GM23338 (cell line): ENCODE data around the gene SAMHD1. TPM values are rescaled to one million over a fixed set of nuclear protein-coding genes. Genes with fewer than 3 reads are reported as not detected.

Source experiments
- ATAC-seq: fragments of 200-7000 bp; cut with Tn5 transposase; 3 replicates; pipeline ENCODE4 v1.9.1; 2020
- DNase-seq: peaks from one replicate; pipeline ENCODE4 v3.0.0-alpha.2; 2015; ENCODE audit warnings: low spot score
- H2AFZ ChIP-seq: fragments of 200-600 bp; sonication (generic); 2 replicates; pipeline ENCODE4 v1.8.0; 2016; ENCODE audit warnings: antibody characterized with exemption, mild to moderate bottlenecking, moderate library complexity
- H3F3A ChIP-seq: fragments of 200-600 bp; sonication (generic); replicated peaks from 2 replicates; pipeline ENCODE4 v1.8.0; 2017; ENCODE audit warnings: antibody characterized with exemption, mixed run types, low read depth
- H3K27ac ChIP-seq: fragments of 200-600 bp; sonication (generic); 2 replicates; pipeline ENCODE4 v1.6.1; 2016; ENCODE audit warnings: low read depth
- H3K27me3 ChIP-seq: fragments of 200-600 bp; sonication (generic); 2 replicates; pipeline ENCODE4 v1.8.0; 2016; ENCODE audit warnings: mild to moderate bottlenecking, mixed run types, moderate library complexity; ENCODE audit not compliant: insufficient read depth
- H3K36me3 ChIP-seq: fragments of 200-600 bp; sonication (generic); 2 replicates; pipeline ENCODE4 v1.8.0; 2016; ENCODE audit warnings: mild to moderate bottlenecking; ENCODE audit not compliant: insufficient read depth
- H3K4me1 ChIP-seq: fragments of 200-600 bp; sonication (generic); 2 replicates; pipeline ENCODE4 v1.8.0; 2016; ENCODE audit warnings: mild to moderate bottlenecking, moderate library complexity; ENCODE audit not compliant: insufficient read depth
- H3K4me2 ChIP-seq: fragments of 200-600 bp; sonication (generic); 2 replicates; pipeline ENCODE4 v1.7.1; 2017; ENCODE audit warnings: mixed run types
- H3K4me3 ChIP-seq: fragments of 200-600 bp; sonication (generic); 2 replicates; pipeline ENCODE4 v1.6.1; 2016; ENCODE audit warnings: mixed run types
- H3K79me2 ChIP-seq: fragments of 200-600 bp; sonication (generic); replicated peaks from 2 replicates; pipeline ENCODE4 v1.8.0; 2017; ENCODE audit warnings: mild to moderate bottlenecking; ENCODE audit not compliant: insufficient read depth
- H3K9me2 ChIP-seq: fragments of 200-600 bp; sonication (generic); 2 replicates; pipeline ENCODE4 v1.8.0; 2017; ENCODE audit not compliant: insufficient read depth
- H4K20me1 ChIP-seq: fragments of 200-600 bp; sonication (generic); replicated peaks from 2 replicates; pipeline ENCODE4 v1.8.0; 2017; ENCODE audit warnings: mild to moderate bottlenecking; ENCODE audit not compliant: insufficient read depth
- H3K27ac Mint-ChIP-seq: 2 replicates; pipeline ENCODE4 v1.8.0; 2020; ENCODE audit warnings: inconsistent platforms, mild to moderate bottlenecking, moderate library complexity, mixed read lengths
- H3K27me3 Mint-ChIP-seq: 3 replicates; pipeline ENCODE4 v1.8.0; 2022; ENCODE audit warnings: low read depth, mild to moderate bottlenecking, moderate library complexity, mixed read lengths, inconsistent platforms; ENCODE audit not compliant: insufficient read depth, poor library complexity
- H3K36me3 Mint-ChIP-seq: 3 replicates; pipeline ENCODE4 v1.8.0; 2021; ENCODE audit warnings: low read depth, mild to moderate bottlenecking, inconsistent platforms, moderate library complexity, mixed read lengths
- H3K4me1 Mint-ChIP-seq: 3 replicates; pipeline ENCODE4 v1.8.0; 2020; ENCODE audit warnings: mild to moderate bottlenecking, inconsistent platforms, mixed read lengths
- H3K4me3 Mint-ChIP-seq: 3 replicates; pipeline ENCODE4 v1.8.0; 2021; ENCODE audit warnings: moderate library complexity, mild to moderate bottlenecking, inconsistent platforms, mixed read lengths
- H3K9me3 Mint-ChIP-seq: 3 replicates; pipeline ENCODE4 v1.8.0; 2020; ENCODE audit warnings: moderate library complexity, mild to moderate bottlenecking, inconsistent platforms, mixed read lengths
- CREB1 ChIP-seq: fragments of 250-450 bp; sonication (Bioruptor Pico); IDR thresholded peaks from 2 replicates; pipeline ENCODE4 v1.5.0; 2020; ENCODE audit warnings: low read depth, mild to moderate bottlenecking, moderate library complexity
- CTCF ChIP-seq, 2 experiments: fragments of 200-600 bp in 1 of 2; sonication (generic) in 1 of 2; conservative IDR thresholded peaks; 2 replicates each; pipeline versions ENCODE4 v1.5.1 to v1.6.1; 2016 to 2017; ENCODE audit warnings: antibody characterized with exemption in 2 of 2, low read depth in 2 of 2, mild to moderate bottlenecking in 2 of 2, moderate library complexity in 1 of 2
- EZH2 ChIP-seq: fragments of 200-600 bp; sonication (generic); IDR thresholded peaks from one replicate; pipeline ENCODE4 v1.8.0; 2017; ENCODE audit warnings: antibody characterized with exemption, mild to moderate bottlenecking, low read depth; ENCODE audit not compliant: unreplicated experiment
- EZH2phosphoT487 ChIP-seq: fragments of 200-600 bp; sonication (generic); IDR thresholded peaks from one replicate; pipeline ENCODE4 v1.8.1; 2018; ENCODE audit warnings: antibody characterized with exemption; ENCODE audit not compliant: unreplicated experiment
- JUNB ChIP-seq: IDR thresholded peaks from one replicate; pipeline ENCODE4 v1.6.1; 2016; ENCODE audit warnings: antibody characterized with exemption; ENCODE audit not compliant: unreplicated experiment
- NANOG ChIP-seq: IDR thresholded peaks from 2 replicates; pipeline ENCODE4 v1.6.1; 2016; ENCODE audit warnings: antibody characterized with exemption, borderline replicate concordance
- POLR2AphosphoS5 ChIP-seq: IDR thresholded peaks from 2 replicates; pipeline ENCODE4 v1.6.1; 2016; ENCODE audit warnings: antibody characterized with exemption, low read depth
- REST ChIP-seq: IDR thresholded peaks from one replicate; pipeline ENCODE4 v1.6.1; 2018; ENCODE audit warnings: antibody characterized with exemption; ENCODE audit not compliant: unreplicated experiment
- STAT1 ChIP-seq: IDR thresholded peaks from one replicate; pipeline ENCODE4 v1.6.1; 2016; ENCODE audit warnings: antibody characterized with exemption; ENCODE audit not compliant: unreplicated experiment
- ZNF114 ChIP-seq: fragments of 250-450 bp; sonication (Bioruptor Pico); IDR thresholded peaks from 2 replicates; pipeline ENCODE4 v1.5.0; 2020; ENCODE audit warnings: mild to moderate bottlenecking, moderate library complexity
- ZNF331 ChIP-seq: fragments of 250-450 bp; sonication (Bioruptor Pico); IDR thresholded peaks from 2 replicates; pipeline ENCODE4 v1.5.0; 2020; ENCODE audit warnings: low read depth, mild to moderate bottlenecking, moderate library complexity
- ZNF462 ChIP-seq: fragments of 250-450 bp; sonication (Bioruptor Pico); IDR thresholded peaks from 2 replicates; pipeline ENCODE4 v1.5.0; 2020; ENCODE audit warnings: mild to moderate bottlenecking, moderate library complexity
- polyA plus RNA-seq: library from polyadenylated mRNA; unstranded; fragments of >200 nt; fragmentation: Nextera tagmentation; extraction: Ambion mirVana; gene quantifications from 2 replicates; pipeline ENCODE4 v1.2.1, GENCODE V29; 2016
- total RNA-seq: library from RNA; depleted of rRNA; stranded (reverse); fragments of >200 nt; shearing (Covaris generic); gene quantifications from 2 replicates; pipeline ENCODE4 v1.2.3, GENCODE V29; 2014
- TF ChIP-seq, protein P1 (sequence below): IDR thresholded peaks from 2 replicates; pipeline ENCODE4 v1.6.1; 2016; ENCODE audit warnings: antibody characterized with exemption

Gene SAMHD1
- total and polyA plus RNA-seq, 2 experiments from 2014 or later = 21.9 to 45.4 TPM

DNA sequence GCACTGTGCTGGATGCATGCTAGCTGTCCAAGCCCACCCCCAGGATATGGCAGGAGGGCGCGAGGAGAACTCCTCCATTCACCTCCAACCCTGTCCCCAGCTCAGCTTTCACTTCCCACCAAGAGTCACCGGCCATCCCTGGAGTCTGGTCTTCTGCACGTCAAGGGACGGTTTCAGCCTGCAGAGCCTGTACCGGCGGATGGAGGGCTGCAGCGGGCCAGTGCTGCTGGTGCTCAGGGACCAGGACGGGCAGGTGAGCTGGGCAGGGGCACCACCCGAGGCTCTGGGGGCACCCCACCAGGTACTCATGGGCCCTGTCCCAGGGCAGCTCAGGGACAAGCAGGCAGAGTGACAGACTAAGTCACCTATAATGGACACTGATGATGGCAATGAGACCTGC is 72.6 kb downstream of the SAMHD1 start:
- no peak for TF ChIP-seq POLR2AphosphoS5
- TF ChIP-seq EZH2 = no peak
- TF ChIP-seq ZNF331 (CRISPR knock-in tag) = no peak
- no peak for TF ChIP-seq STAT1
- no peak for TF ChIP-seq JUNB
- no peak for TF ChIP-seq REST
- no peak for TF ChIP-seq ZNF114 (CRISPR knock-in tag)
- no peak for TF ChIP-seq CTCF (conservative IDR thresholded peaks at IDR 0.05; ENCODE audit: low read depth in 2 of 2)
- no peak for TF ChIP-seq NANOG
- TF ChIP-seq EZH2phosphoT487 = no peak
- TF ChIP-seq, protein P1, sequence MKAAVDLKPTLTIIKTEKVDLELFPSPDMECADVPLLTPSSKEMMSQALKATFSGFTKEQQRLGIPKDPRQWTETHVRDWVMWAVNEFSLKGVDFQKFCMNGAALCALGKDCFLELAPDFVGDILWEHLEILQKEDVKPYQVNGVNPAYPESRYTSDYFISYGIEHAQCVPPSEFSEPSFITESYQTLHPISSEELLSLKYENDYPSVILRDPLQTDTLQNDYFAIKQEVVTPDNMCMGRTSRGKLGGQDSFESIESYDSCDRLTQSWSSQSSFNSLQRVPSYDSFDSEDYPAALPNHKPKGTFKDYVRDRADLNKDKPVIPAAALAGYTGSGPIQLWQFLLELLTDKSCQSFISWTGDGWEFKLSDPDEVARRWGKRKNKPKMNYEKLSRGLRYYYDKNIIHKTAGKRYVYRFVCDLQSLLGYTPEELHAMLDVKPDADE = no peak
- no peak for TF ChIP-seq CREB1 (CRISPR knock-in tag)
- no peak for TF ChIP-seq ZNF462 (CRISPR knock-in tag)
- H3K9me3 Mint-ChIP-seq = no peaks in the 10 kb centered on the region
- DNase-seq (no peak), ATAC-seq (no peak)
- H3K27me3 Mint-ChIP-seq = no peaks in the 10 kb centered on the region
- H3K4me1 ChIP-seq = no peaks in the 10 kb centered on the region
- H3K4me2 ChIP-seq = no peak overlapping the region
- H3K4me3 ChIP-seq = no peak overlapping the region
- H4K20me1 ChIP-seq = no peaks in the 10 kb centered on the region
- no peak overlapping the region for H2AFZ ChIP-seq
- H3K79me2 ChIP-seq = no peaks in the 10 kb centered on the region
- H3K4me3 Mint-ChIP-seq = no peak overlapping the region
- no peaks in the 10 kb centered on the region for H3K27me3 ChIP-seq
- H3K9me2 ChIP-seq = no peaks in the 10 kb centered on the region
- no peak overlapping the region for H3K27ac ChIP-seq
- H3K36me3 ChIP-seq = no peaks in the 10 kb centered on the region
- no peaks in the 10 kb centered on the region for H3K36me3 Mint-ChIP-seq
- H3K4me1 Mint-ChIP-seq = no peaks in the 10 kb centered on the region; the same call in 2 of the 3 replicates
- H3K27ac Mint-ChIP-seq = no peak overlapping the region
- H3F3A ChIP-seq = no peaks in the 10 kb centered on the region
